Right renal cortex interstitium (tissue), 3 donors: ENCODE results near the gene WWP2. TPM values are rescaled to one million over a fixed set of nuclear protein-coding genes. Genes with fewer than 3 reads are reported as not detected.

Experiments used
- DNase-seq, 3 donors: peaks; one replicate each; pipeline ENCODE4 v3.0.0-alpha.2; 2013; ENCODE audit warnings: low read depth in 3 of 3, low spot score in 2 of 3
- polyA plus RNA-seq, 3 donors: library from polyadenylated mRNA; unstranded; fragments of 120-200 nt; gene quantifications; one replicate each; pipeline ENCODE4 v1.2.1, GENCODE V29; 2013; ENCODE audit not compliant: insufficient read length in 3 of 3

Gene WWP2
- polyA plus RNA-seq, 3 donors = 38.5 to 42.0 (median 39.9) TPM

DNA sequence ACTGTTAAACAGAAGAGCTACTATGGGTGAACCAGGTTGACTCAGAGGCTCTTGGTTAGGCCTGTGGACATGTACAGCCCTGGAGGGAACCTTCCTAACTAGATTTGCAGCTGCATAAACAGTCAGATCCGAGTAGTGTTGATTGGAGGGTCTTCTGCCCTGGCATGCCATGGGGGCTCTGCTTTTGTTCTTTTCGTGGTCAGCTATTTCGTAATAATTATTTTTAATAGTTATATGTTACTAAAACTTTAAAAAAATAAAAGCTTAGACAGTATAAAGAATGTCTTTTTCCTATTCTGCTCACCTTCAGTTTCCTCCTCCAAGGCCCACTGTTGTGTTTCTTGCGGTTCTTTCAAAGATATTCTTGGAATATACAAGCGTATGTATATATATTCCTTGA, 121.6 kb downstream of the WWP2 start:
- DNase-seq = no peak

DNA sequence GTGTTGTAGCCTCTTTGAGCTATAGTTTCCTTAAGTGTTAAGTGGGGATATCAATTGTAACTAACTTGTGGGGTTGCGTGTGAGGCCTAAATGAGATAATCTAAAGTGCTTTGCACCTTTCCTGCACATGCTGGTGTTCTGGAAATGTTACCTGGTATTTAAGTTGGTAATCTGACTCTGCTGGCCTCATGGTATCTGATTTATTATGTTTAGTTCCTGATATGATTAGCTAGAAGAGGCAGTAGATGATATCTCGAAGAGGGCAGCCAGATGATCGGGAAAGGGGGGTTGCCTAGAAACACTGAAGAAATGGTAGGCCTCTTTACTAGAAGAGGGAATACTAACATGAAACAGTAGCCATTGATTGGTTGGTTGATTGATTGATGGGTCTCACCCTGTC, 123.6 kb downstream of the WWP2 start:
- DNase-seq = no peak

- no peak for DNase-seq
These were observed 124.6 kb downstream of the WWP2 start for GRCh38 chr16:69886726-69887125.

- DNase-seq = peak; percentile 42 to 62 (median 43)
These were observed 126.0 kb downstream of the WWP2 start for GRCh38 chr16:69888005-69888590.

DNA sequence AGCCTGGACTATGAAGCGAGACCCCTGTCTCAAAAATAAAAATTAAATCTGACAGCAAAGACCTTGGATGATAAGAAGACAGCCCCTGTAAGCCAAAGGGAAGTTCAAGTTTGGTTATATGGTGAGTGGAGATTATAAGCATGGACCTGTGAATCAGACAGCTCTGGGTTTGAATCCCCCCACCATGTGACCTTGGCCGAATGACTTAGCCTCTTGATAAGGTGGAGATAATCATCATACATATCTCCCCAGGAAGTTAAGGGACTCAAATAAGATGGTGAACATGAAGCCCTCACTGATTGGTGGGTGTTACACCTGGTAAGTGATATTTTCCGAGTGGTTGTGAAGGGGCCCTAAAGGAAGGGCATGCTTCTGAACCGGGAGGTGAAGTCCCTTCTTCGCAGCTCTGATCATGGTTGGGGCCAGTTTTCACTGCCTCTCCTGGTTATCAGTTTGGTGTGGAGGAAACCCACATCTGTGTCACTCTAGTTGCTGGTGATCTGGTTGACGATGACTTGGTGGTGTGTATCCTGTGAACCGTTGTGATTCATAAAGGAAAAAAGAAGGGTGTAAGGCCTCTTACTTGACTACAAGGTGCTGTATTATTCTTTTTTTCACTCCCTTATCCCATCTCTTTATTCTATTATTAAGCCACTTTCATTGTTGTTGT, 127.3 kb downstream of the WWP2 start:
- no peak for DNase-seq

- DNase-seq = peak; percentile 47 to 69 (median 56)
These were observed 128.2 kb downstream of the WWP2 start for GRCh38 chr16:69890114-69890891.

DNA sequence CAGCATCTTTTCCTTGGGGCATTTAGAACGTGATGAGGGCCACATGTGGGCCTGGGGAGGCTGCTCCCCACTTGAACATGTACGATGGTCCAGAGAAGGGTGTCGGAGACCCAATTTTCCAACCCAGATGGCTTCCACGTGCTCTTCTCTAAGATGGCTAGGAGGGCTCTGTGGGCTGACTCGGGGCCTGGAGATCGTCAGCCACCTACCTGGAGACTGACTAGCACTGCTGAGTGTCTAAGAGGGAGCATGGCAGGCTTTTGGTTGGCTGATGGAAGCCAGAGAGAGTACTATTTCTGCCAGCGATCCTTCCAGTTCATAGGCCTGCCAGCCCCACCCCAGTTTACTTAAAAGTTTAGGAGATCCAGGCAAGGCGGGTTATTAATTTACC, 128.8 kb downstream of the WWP2 start:
- no peak for DNase-seq

DNA sequence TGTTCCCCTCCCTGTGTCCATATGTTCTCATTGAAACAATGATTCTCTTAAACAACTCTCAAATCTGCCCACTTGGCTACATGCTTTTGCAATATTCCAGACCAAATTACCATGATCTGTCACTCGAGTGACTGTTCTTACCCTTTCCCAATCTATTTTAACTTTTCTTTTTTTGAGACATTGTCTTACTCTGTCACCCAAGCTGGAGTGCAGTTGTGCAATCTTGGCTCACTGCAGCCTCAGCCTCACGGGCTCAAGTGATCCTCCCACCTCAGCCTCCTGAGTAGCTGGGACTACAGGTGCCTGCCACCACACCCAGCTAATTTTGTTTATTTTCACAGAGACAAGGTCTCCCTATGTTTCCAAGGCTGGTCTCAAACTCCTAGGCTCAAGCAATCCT, 130.2 kb downstream of the WWP2 start:
- no peak for DNase-seq

- no peak for DNase-seq
These were observed 131.0 kb downstream of the WWP2 start for GRCh38 chr16:69893106-69893505.

DNA sequence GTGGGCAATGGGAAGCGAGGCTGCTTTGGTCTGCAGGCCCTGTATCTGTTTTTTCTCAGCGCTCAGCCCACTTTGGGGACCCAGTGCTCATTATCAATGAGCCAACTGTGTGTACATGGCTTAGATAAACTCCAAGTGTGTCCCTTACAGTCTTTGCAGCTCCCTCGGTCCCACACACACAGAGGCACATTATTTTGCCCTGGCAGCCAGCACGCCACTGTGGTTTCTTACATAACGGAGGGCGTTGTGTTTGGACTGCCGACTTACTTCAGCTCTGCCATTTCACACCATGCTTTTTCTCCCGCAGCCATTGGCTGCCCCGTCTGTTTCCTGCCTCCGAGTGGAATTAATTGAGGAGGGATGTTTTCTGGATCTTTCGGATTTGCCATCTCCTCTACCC, 132.5 kb downstream of the WWP2 start:
- no peak for DNase-seq

- no peak for DNase-seq
These were observed 141.8 kb downstream of the WWP2 start for GRCh38 chr16:69903865-69904415.

DNA sequence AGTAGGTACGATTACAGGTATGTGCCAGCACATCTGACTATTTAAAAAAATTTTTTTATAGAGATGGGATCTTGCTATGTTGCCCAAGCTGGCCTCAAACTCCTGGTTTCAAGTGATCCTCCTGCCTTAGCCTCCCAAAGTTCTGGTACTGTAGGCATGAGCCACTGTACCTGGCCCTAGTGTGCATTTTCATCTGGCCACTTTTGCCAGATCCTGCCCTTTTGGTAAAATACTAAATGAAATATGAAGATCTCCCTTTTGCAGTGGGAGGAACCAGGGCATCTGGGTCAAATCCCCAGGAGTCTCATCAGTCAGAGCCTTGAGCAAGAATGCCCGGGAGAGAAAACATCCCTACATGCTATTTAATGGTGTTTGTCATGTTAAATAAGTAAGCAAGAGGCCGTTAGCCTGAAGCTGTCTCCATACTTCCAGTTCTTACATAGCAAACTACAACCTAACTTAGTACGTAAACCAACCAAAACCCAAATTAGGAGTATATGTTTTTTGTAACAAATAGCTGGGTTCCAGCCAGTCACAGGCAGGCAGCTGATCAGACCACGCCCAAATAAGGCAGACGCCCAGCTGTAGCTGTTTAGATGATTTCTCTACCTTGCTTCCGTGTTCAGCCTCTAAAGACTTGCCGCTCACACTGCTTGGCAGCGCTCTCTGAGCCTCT, 142.5 kb downstream of the WWP2 start:
- DNase-seq = no peak

DNA sequence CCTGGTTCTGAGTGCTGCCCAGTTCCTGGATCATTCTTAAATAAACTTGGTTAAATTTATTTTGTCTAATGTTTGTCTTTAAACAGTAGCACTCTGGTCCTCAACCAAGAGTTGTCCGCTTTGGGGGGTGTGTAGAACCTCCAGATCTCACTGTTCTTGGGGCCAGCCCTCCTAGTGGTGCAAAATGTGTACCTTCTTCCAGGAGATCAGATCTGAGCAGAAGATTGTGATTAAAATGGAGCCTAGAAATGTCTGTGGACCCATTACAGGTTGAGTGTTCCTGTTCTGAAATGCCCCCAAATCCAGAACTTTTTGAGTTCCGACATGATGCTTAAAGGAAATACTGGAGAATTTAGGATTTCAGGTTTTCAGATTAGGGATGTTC, 143.0 kb downstream of the WWP2 start:
- DNase-seq = no peak

GRCh38 chr16:69906838-69907401, 144.8 kb downstream of the WWP2 start:
- DNase-seq = no peak

- DNase-seq = no peak
These were observed 146.9 kb downstream of the WWP2 start for GRCh38 chr16:69909043-69909442.

- DNase-seq = no peak
These were observed 147.6 kb downstream of the WWP2 start for GRCh38 chr16:69909760-69910159.

DNA sequence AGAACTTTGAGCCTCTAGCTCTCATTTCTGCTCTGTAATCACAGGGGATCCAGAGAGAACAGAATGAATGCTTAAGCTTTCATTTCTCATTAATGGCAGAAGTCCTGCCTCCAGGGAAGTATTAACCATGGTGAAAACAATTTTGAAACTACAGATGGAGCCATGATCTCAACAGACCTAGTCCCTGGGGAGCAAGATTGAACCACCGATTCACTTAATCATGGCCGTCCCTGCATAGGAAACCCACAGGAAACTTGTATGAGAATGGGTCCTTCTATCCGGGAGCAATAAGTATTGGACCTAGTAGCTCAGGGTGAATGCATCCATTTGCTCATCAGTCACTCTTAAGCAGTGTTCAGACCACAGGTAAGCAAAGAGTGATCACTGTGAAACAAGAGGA, 148.8 kb downstream of the WWP2 start:
- no peak for DNase-seq

GRCh38 chr16:69916462-69916861, 154.3 kb downstream of the WWP2 start:
- DNase-seq = no peak

DNA sequence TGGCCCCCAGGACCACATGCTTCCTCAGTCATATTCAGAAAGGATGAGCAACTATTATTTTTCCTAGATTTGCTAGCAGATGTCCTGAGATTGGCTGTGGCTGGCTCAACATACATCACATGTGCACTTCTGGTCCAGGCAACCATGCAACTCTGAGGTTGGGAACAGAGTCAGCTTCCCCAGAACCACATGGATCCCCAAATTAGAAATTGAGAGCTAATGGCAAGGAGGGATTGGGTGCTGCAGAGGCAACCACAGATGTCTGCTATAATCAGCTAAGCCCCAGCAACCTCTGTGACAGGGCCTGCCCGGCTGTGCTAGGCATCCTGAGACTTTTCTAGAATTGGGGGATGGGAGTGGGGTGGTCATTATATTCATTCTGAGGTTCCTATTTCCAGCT, 155.2 kb downstream of the WWP2 start:
- DNase-seq = no peak

DNA sequence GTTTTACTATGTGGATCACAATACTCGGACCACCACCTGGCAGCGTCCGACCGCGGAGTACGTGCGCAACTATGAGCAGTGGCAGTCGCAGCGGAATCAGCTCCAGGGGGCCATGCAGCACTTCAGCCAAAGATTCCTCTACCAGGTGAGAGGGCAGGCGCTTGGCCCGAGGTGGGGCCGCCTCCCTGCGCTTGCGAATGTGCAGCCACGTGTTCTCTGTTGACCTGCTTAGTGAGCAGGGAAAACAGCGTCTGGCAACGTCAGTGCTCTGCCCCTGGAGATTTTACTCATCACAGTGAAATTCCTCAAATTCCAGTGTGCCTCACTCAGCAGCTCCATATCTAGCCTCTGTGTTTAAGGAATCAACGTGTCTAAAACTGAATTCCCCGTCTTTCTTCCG, 155.6 kb downstream of the WWP2 start:
- no peak for DNase-seq

- DNase-seq = no peak
These were observed 156.1 kb downstream of the WWP2 start for GRCh38 chr16:69918241-69918640.
